GM19438 (cell line): ENCODE measurements around the gene DCTPP1.

Experiments
- ATAC-seq: cut with Tn5 transposase; IDR thresholded peaks from one replicate; pipeline ENCODE4 v1.9.1; 2021; ENCODE audit warnings: low read depth; ENCODE audit not compliant: unreplicated experiment

Gene DCTPP1

DNA sequence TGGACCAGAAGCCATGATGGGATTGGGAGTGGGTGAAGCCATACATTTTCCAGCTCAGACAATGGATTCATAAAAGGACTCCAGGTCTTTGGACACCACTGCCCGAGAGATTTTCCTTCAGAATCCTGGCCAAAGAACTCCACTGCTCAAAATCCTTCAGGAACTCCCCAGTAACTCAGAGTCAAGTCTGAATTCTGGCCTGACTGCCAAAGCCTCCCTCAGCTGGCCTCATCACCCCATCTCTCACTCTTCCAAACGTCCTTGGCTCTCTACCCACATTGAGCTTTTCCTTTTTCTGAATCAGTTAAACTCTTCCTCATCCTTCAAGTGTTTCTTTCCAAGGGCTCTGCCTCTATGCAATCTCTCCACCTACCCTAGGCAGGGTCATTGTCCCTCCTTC, 46.3 kb downstream of the DCTPP1 start:
- no peak for ATAC-seq

DNA sequence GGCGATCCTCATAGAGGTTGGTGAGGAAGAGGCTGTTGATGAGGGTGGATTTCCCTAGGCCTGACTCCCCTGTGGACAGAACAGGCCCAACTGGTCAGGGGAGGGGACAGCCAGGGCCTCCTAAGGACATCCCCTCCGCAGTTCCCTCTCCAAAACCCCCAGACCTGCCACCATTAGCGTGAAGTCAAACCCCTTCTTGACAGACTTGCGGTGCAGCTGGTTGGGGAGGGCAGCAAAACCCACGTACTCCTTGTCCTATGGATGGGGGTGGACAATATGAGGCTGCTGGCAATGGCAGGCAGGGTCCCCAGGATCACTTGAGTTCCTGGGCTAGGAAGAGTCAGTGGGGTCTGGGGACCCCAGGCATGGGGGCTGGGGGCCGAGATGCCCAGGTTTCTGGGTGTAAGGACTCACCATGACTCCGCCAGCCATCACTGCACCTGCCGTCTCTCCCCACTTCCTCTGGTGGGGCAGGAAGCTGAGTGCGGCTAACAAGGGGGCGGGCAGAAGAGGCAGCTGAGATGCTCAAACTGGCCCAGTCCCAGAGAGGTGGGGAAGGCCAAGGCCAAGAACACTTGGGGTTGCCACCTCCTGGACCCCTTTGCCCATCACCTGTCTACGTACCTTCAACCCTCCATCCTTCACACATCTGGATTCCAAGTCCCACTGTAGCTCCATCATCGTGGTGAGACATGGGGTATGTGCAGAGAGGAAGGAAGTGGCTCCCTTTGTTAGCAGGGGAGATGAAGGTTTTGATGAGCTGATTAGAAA, 47.5 kb downstream of the DCTPP1 start, which contains the start of gene SEPTIN1:
TSS of gene SEPTIN1 (minus strand) at position 451 of the 771 bp plus-strand sequence. CDS start at position 432, 19 bp downstream.
- ATAC-seq: no peak

DNA sequence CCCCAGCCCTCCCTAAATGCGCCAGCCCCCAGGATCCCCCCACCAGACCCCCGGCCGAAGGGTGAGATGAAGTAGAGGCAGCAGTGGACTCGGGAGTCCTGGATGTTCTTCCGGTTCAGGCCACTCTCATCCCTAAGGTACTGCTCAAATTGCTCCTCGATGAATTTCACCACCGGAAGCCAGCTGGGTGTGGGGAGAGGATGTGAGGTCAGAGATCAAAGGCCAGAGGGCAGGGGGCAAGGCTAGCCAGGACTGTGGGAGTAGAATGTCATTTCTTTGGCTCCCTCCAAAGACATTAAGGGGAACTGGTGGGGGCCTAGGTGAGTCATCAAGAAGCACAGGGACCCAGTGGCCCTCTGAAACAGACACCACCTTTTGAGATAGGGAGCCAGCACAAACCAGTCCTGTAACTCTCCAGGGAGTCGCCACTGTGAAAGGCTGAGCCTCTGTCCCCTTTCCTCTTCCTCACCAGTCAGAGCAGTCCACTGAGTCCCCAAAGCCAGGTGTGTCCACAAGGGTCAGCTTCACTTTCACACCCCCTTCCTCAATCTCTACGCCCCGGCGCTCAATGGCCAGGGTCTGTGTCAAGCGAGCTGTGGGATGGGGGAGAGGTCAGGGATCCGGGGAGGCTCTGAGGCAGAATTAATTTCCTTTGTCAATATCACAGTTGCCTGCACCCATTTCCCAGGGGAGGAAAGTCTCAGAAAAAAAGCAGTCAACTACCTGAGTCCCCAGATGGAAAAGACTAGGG, 48.4 kb downstream of the DCTPP1 start:
- no peak for ATAC-seq

DNA sequence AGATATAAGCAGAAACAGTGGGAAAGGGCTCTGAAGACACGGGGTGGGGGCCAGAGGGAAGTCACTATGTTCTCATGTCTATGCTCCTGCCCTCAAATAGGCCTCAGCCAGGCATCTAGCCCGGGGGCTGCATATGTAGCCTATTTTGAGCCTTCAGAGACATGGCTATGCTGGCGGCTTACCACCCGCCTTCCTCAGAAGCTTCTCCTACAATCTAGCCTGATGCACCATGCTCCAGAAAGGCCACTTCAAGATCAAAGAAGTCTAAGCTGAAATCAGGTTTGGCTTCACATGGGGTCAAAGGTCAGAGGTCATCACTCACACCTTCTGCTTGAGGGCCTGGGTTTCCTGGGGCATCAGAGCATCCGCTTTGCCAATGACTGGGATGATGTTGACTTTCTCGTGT, 49.0 kb downstream of the DCTPP1 start:
- no peak for ATAC-seq

- ATAC-seq: no peak
Measured at GRCh38 chr16:30380072-30380802, 49.6 kb downstream of the DCTPP1 start.

DNA sequence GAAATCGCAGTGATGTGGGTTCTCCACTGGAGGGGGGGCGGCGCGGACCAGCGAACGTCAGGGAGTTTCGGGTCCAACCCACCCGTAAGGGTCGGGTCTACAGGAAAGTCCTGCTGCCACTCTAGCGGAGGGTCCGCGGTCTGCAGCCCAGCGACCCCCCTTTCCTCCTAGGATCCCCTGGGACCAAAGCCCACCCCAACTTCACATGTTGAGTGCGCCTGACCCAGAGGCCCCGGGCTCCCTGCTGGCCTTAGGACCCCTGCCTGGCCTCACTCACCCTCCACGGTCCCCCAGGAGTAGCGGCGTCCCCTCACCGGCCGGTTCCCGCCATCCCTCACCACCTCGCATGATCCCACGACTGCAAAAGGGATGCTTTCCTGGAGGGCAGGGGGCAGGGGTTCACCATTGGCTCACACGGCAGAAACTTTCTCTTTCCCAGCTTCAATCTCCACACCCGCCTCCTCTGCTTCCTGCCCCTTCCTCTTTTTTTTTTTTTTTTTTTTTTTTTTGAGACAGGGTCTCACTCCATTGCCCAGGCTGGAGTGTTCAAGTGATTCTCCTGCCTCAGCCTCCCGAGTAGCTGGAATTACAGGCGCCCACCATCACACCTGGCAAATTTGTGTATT, 50.6 kb downstream of the DCTPP1 start:
- ATAC-seq: no peak

GRCh38 chr16:30378236-30379157, 51.3 kb downstream of the DCTPP1 start:
- peak; percentile 72 for ATAC-seq

- ATAC-seq: peak; percentile 46
Measured at GRCh38 chr16:30377812-30378235, 52.0 kb downstream of the DCTPP1 start.

- no peak for ATAC-seq
Measured at GRCh38 chr16:30377050-30377811, 52.6 kb downstream of the DCTPP1 start.

- no peak for ATAC-seq
Measured at GRCh38 chr16:30376461-30376902, 53.3 kb downstream of the DCTPP1 start.

DNA sequence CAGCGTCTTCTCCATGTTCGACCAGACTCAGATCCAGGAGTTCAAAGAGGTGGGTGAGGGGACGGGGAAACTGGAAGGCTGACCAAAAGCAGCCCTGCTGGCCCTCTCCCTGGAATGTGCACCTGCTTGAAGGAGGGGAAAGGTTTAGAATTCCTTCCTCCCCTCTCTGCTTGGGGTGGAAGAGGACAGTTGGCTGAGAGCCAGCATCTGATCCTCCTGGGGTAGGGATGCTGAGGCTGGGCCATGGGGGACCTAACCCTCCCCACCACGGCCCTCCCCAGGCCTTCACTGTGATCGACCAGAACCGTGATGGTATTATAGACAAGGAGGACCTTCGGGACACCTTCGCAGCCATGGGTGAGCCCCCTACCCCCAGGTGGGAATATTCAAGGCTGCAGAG, 54.0 kb downstream of the DCTPP1 start:
- ATAC-seq: no peak

DNA sequence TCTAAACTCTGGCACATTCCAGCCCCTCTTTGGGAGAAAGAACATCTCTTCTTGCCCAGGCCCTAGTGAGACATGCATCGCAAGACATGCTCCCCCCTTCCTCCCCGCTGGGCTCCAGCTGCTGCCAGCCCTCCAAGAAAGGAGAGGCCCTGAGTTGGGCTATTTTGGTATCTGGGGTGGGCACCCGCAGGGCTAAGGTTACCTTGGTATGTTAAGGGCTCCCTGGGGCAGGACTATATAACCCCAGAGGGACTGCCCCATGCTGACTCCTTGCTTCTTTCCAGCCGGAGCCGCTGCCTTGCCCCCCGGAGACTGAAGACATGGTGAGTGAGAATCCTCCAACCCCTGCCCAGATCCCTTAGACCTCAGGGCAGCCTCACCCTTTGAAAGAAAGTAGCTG, 55.3 kb downstream of the DCTPP1 start, which contains the start of gene MYL11:
TSS of gene MYL11 (plus strand) at position 265 of the 400 bp plus-strand sequence. CDS start at position 321, 56 bp downstream.
- ATAC-seq: no peak
